CD4-positive, alpha-beta T cell treated with Interleukin-4 for 4 hours (primary cell): ENCODE measurements around the gene DPH7.
"Not testable (repeated sequence)": the region's sequence is repeated elsewhere in the genome, so short reads cannot be mapped to it uniquely, and the experiment has no call there.

Experiments
- DNase-seq: peaks from one replicate; pipeline ENCODE4 v3.0.0-alpha.2; 2020

DPH7 gene

DNA sequence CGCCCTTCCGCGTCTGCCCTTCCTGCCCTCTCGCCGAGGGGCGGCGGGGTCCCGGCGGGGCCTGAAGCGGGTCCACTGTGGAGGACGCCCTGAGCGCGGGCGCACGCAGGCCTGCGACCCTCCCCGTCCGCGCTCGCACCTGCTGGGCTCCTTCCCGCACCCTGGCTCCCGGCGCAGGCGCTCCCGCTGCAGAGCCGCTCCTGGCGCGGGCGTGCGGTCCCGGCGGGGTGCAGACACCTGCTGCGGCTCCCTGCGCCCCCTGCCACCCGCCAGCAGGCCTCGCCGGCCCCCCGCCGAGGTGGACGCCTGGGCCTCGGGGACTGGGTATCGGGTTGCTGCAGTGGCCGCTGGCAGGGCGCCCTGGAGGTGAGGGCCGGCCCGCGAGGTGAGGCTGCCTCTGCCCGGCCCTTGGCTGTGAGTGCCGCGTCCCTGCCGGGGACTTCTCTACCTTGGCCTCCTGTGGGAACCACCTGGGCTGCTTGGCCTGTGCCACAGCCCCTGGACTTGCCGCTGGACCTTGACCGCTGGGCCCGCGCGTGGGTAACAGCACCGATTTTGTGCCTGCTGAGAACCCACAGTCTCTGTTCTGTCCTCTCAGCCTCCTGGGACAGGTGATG lies 27.4 kb upstream of the DPH7 start:
- DNase-seq, result no peak

DNA sequence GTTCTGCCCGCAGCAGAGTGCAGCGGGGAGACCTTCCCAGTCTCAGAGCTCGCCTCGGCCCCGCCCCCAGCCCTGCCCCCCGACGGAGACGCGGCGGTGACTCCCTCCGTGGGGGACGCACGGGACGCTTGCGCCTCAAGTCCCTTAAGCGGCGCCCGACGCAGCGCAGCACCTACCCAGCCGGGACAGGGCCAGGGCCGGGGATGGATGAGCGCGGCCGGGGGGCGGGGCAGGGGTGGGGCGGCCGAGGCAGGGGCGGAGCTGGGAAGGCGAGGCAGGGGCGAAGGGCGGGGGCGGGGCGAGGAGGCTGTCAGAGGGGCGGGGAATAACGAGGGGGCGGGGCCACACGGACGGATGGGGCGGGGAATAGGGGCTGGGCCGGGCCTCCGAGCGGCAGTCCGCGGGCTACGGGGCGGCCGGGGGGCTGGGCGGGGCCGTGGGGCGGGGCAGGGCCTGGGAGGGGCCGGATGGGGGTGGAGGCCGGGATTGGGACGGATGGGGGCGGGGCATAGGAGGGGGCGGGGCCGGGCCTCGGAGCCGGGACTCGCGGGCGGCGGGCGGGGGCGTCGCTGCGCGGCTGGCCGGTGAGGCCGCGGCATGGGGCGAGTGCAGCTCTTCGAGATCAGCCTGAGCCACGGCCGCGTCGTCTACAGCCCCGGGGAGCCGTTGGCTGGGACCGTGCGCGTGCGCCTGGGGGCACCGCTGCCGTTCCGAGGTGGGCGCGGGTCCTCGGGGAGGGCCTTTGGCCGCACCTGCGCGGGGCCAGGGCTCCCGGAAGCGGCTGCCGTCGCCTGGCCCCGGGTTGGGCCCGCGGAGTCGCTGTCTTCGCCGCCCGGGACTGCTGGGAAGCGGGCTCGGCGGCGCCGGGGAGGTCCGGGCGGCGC lies 26.6 kb upstream of the DPH7 start, which contains the start of gene ARRDC1:
ARRDC1 (plus strand) TSS at position 566 of the 884 bp plus-strand sequence; CDS start at position 598, 32 bp downstream.
- DNase-seq, result peak; percentile 95

DNA sequence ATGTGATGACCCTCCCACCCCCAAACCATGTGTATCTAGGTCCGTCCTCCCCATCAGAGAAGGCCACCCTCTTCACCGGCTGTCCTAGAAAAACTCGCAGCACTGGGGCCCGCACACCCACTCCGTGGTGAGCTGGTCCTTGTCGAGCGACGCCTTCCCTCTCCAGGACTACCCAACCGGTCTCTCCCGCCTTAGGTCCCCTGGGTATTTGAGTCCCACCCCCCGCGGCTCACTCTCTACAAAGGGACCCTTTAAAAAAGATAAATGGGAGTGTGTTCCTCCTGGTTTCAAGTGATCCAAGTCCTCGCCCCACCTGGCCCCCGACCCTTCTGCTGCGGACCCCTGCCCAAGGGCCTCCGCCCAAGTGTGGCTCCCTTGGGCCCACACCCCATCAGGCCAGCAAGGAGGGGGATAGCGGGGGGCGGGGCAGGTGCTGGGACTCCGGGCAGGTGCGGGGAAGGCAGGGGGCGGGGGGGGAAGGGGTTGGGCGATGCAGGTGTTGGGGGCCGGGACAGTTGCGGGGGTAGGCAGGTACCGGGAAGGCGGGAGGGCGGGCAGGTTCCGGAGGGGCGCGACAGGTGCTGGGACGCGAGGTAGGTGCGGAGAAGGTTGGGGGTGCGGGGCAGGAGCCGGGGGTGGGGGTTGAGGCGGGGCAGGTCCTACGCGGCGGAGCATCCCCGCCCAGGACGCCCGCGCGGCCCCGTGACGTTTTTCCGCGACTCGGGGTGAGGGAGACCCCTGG lies 25.8 kb upstream of the DPH7 start:
- DNase-seq, result no peak

DNA sequence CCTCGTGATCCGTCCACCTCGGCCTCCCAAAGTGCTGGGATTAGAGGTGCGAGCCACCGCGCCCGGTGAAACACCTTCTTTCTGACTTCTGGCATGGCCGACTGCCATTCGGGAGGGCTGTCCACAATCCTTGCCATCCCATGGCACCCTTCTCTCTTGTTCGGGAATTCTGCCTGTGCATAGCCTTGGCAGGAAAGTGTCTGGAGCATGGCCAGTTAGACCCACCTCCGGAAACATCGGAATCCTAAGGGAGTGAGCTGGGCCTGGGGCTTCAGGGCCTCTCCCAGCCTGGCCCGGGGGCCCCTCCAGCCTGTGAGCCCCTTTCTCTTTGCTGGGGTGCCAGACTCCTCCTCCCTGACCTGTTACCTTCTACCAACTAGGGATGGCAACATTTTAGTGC lies 25.2 kb upstream of the DPH7 start:
- DNase-seq, result no peak

DNA sequence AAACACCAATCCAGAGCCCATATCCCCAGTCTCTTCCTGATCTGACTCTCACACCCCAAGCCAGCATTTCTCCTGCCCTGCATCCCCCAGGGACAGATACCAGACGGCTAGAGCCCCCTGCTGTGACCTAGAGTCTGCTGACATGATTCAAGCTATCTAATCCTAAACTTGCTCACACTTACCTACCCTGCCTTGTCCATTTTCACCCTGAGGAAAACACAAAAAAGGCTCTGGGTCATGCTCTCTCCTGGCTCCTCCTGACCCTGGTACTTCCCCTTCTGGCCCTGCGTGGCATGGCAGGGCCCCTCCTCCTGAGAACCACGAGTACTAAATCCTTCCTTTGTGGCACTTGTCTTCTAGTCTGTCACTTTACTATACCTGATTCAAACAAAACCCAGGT lies 23.9 kb upstream of the DPH7 start:
- DNase-seq, result no peak

DNA sequence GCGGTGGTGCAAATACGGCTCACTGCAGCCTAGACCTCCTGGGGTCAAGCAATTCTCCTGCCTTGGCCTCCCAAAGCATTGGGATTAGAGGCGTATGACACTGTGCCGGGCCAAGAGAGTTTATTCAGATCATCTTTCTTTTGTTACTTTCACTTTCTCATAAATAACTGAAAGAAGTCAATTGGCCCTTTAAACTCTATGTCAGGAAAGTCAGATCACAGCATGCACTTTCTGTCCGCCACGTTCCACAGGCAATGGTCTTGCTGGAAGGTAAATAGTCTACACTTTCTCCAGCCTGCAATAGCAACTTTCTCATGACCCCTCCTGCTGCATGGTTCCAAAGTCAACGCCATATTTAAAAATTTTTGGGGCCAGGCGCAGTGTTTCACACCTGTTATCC lies 20.2 kb upstream of the DPH7 start:
- no peak for DNase-seq

DNA sequence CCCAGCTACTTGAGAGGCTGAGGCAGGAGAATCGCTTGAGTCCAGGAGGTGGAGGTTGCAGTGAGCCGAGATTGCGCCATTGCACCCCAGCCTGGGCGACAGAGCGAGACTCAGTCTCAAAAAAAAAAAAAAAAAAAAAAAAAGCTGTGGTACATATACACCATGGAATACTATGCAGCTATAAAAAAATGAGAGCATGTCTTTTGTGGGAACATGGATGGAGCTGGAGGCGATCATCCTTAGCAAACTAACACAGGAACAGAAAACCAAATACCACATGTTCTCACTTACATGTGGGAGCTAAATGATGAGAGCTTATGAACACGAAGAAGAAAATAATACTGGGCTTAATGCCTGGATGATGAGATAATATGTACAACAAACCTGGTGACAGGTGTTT lies 17.9 kb upstream of the DPH7 start:
- DNase-seq, result not testable (repeated sequence)

DNA sequence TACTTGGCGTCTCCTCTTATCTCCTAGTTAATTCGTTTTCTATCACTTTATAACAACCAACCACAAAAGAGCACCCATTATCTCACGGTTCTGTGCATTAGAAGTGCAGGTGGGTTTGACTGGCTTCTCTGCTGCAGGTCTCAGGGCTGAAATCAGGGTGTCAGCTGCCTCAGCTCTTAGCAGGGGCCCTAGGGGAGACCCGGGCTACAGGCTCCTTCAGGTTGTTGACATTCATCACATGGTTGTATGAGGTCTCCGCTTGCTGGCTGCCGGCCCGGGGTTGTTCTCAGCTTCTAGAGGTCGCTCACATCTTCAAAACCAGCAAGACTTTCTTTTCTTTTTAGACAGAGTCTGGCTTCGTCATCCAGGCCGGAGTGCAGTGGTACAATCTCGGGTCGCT lies 14.5 kb upstream of the DPH7 start:
- DNase-seq, result no peak

DNA sequence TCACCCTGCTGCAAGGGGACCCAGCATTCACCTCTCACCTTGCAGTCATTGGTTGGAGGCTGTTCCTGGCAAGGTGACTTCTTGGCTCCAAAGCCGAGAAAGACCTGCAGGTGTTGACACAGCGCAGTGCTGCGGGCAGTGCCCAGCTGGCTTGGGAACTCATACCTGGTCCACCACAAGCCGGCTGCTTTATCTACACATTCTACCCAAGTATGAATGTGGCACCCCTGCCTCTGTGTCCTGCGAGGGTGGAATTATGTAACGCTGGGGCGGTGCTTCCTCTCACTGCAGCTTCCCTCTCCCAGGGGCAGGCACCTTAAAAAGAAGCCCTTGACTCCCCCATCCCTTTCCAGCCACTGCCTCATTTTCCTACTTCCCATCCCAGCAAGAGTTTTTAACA lies 14.0 kb upstream of the DPH7 start:
- DNase-seq, result no peak

DNA sequence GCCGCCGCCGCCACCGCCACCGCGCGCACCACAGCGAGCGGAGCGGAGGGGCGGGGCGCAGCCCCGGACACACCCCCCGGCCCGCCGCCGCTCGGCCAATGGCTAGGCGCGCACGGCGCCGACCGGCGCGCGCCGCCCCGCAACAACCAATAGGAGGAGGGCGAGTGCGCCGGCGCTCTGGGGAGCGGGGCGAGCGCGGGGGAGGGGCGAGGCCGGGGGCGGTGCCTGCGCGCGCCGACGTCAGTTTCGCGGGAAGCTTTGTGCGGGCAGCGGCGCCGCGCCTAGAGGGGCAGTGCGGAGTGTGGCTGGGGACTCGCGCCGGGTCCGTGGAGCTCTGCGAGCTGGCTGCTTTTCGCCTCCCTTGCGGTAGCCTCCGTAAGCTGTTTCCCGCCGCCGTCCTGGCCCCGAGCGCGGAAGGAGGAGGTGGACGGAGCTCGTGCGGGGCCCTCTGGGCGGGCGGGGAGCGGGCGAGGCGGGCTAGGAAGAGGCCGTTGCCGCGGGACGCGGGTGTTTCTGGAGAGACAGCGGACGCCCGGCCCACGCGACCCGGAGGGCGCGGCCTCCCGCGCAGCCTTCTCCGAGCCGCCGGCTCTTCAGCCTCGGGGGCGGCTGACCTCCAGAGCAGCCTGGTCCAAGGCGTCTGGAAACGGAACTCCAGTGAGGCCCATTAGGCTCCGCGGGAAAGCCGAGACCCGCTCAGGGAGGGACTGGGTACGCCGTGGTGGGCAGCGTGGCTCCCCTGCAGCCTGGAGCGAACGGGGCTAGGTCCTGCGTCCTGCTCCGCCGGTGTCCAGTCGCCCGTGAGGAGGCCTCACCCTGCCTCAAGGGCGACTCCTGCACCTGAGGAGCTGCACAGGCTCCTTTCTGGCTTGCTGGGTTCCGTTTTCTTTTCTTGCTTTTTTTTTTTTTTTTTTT lies 12.0 kb upstream of the DPH7 start, which contains the start of gene ZMYND19:
ZMYND19 (minus strand) TSS at position 44 of the 915 bp plus-strand sequence. CDS start 249 bp downstream, outside the sequence.
- peak; percentile 84 for DNase-seq

DNA sequence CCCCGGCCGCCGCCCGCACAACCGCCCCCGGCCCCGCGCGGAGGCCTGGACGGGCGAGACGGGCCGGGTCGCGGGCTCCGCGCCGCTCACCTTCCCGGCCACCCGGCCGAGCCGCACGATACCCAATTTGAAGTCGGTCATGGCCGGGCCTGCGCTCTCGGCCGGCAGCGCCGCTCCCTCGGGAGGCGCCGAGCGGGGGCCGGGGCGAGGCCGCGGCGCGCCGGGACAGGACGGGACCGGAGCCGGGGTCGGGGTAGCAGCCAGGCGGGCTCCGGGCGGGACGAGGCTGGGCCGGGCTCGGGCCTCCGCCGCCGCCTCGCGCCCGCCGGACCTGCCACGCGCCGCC lies 11.4 kb upstream of the DPH7 start:
- no peak for DNase-seq

DNA sequence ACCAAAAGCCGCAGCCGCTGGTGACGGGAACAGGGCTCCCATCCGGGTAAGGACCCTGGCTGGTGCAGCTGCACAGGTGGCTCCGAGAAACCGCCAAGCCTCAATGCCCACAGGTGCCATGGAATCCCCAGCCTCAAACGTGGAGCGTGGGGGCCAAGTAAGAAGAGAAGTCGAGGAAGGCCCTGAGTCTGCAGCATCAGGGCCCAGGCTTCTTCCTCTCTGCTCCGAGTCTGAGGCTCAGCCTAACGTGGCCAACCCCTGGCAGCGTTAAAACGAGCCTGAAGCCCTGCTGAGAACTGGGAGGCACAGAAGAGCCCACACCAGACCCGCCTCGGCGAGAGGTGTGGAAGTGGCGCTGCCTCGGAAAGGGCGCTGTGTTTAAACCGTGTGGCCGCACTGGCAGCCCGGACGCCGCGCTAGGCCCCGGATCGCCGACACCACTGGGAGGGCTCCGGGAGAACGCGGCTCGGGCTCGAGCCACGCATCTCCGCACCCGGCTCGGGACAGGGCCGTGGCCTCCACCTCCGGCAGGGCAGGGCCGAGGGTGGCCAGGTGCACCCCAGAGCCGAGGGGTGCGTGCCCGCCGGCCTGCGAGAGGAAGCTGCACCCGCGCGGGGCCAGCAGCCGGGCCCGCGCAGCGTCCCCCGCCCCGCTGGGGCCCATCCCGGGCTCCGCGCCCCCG lies 10.9 kb upstream of the DPH7 start:
- DNase-seq, result no peak

DNA sequence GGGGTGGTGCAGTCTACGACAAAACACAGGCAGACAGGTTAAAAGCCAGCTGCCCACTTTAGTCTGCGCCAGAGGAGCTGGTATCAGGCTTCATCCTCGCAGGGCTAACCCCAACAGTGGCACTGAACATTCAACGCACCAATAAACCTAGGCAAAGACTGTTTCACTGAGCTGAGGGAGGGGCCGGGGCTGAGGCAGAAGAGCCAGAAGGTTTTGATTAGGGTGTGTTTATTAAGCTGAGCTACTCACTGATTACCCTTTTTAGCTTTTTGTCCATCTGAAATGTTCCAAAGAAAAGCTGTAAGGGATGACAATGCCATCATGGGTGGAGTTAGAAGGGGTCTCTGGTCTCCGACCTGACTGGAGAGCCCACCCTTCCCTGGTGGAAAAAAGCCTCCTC lies 10.2 kb upstream of the DPH7 start:
- DNase-seq, result no peak

DNA sequence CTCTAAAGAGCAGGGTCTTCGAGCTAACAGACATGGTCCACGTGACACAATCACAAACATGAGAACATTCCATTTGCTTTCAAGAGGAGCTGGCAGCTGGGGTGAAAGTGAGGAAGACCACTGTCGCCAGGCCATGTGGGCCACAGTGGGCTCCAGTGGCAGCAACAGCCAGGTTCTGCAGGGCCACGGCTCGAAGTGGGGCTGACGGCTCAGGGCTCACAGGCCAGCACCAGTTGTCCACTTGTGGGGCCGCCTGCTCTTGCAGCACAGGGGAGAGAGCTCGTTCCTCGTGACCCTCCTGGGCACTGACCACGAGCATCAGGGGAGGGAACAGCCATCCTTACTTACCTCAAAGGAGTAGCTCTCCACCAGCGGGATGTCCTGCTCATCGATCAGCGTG lies 9.6 kb upstream of the DPH7 start:
- DNase-seq, result no peak

DNA sequence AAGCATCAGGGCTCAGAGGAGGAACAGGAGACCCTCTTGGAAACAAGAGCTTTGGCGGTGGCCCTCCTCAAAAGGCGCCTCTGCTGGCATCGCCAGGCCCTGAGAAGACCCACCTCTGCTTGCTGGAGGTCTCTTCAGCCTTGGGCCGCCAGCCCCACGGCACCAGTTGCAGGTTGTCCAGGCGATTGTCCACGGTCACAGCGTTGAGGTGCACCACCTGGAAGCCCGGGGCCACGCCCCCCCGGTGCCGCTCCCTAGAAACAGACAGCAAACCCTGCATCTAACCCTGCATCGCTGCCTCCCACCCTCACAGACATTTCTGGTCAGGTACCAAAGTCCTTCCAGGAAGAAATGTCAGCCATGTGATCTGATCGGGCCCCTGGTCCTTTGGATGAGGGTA lies 8.1 kb upstream of the DPH7 start:
- no peak for DNase-seq

DNA sequence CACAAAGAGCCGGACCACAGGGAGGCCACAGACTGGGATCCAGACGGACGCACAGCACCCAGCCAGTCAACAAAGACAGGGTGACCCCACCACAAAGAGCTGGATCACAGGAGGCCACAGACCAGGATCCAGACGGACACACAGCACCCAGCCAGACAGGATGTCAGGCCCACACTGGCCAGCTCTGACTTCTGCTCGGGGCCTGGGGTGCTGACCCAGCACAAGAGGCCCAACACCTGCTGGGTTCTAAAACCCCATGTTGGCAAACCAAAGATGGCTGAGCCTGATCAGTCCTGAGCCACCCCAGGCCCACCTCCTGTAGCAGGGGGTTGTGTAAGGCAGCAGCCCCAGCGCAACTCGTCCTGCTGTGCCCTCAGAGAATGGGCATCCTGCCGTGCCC lies 5.2 kb upstream of the DPH7 start:
- no peak for DNase-seq

DNA sequence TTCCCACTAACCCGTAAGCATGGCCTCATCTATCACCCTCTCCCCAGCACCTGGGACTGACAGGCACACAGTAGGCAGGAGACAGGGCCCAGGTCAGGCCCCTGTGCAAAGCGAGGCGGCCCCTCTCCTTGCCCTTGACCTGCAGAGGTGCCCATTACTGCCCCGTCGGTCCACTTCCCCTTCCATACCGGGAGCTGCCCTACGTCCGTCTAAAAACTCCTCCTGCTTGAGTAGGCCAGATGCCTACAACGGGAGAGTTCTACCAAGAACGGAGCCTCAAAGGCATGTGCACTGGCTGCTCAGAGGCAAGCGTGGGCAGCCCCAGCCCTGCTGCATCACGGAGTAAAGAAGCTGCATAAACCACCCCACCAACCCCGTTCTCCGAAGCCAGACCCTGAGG lies 4.6 kb upstream of the DPH7 start:
- DNase-seq, result no peak

DNA sequence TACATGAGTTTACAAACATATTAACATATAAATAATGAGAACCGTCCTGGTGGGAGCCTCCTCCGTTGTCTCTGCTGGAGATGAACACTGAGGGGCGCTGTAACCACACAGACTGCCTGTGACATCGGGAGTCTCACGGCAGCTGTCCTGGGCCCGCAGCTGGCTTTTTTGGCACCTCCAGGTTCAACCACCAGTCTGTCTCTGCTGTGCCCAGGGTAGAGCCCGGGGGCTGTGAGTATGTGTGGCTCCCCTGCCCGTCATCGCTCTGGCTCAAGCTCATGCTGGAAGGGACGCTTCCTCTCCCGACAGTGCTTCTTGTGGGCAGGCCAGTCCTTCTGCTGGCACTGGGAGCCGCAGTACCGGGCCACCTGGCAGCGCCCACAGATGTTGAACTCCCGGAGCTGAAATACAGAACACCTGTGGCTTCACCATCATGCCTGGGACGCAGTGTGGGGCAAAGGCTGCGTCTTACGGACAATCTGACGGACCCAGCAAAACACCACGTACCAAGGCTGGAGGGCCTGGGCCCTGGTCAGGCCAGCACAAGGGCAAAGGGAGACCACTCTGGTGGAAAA lies 3.6 kb upstream of the DPH7 start:
- DNase-seq, result no peak

DNA sequence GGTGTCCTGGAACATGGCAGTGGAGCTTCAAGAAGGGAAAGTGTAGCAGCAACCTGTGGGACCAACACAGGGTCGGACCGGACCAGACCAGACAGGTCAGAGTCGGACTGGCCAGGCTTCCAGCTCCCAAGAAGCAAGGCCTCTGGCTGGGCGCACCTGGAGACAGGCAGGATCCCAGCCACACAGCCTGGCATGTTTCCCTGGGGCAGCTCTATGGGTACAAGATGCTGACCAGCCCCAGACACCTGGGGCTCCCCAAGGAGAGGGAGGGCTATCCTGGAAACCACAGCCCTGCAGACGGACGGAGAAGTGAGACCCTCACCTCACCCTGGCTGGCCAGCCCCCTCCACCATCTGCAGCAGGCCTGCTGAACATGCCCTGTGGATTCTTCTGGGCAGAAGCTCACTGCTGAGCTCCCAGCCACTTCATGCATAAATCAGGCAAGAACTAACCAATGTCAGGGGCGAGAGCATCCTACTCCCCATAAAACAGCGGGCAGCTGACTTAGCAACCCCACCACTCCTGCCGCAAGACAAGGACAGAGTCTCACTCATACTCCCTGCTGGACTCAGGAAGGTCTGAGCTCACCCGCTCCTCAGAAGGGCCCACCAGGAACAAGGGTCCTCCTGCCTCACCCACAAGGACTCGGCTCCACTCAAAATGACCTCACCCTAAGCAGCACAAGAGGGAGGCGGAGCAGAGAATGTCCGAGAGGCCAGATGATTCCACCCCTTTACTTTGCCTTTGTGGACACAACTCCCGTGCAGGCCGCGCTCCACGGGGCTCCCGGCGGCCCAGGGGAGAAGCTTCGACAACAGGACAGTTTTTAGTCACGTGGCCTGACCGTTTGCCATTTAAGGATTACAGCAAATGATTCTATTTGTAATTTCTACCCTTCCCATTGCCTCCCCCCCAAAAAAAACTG lies 2.9 kb upstream of the DPH7 start:
- no peak for DNase-seq

DNA sequence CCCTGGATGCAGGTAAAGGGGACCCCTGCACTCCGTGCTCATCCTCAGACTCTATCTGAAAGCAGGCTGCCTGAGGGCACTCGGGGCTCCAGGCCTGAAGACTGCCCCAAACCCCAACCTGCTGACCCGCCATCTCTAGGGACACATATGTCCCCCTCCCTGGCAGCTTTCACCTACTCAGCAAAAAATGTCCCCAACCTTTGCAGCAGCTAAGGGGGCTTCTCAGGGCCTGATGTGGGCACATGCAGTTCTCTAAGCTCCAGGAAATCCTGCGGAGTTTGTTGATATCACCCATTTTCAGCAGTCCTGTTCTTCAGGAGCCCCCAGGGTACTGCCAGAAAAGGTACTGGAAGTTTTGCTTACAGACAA lies 2.2 kb upstream of the DPH7 start:
- DNase-seq, result no peak
